ENCODE data around the gene PDE6A.

Gene PDE6A

GRCh38 chr5:149833116-149833827, 111.3 kb downstream of the PDE6A start:
- no peak for DNase-seq

- DNase-seq: no peak
These were observed 112.0 kb downstream of the PDE6A start for GRCh38 chr5:149832636-149833035.

- DNase-seq: no peak
These were observed 113.1 kb downstream of the PDE6A start for GRCh38 chr5:149831492-149831891.

GRCh38 chr5:149830579-149830978, 114.0 kb downstream of the PDE6A start:
- DNase-seq: no peak

- DNase-seq: peak in 1 of 2 experiments; percentile 10
These were observed 114.6 kb downstream of the PDE6A start for GRCh38 chr5:149829954-149830353.

- peak; percentile 62 to 78 for DNase-seq
These were observed 116.2 kb downstream of the PDE6A start for GRCh38 chr5:149828161-149829011.

GRCh38 chr5:149827546-149827945, 117.0 kb downstream of the PDE6A start:
- no peak for DNase-seq

GRCh38 chr5:149827086-149827485, 117.5 kb downstream of the PDE6A start:
- no peak for DNase-seq

- DNase-seq: no peak
These were observed 118.0 kb downstream of the PDE6A start for GRCh38 chr5:149826574-149826973.

- DNase-seq: no peak
These were observed 119.7 kb downstream of the PDE6A start for GRCh38 chr5:149824846-149825245.

- DNase-seq: no peak
These were observed 120.5 kb downstream of the PDE6A start for GRCh38 chr5:149824120-149824519.

GRCh38 chr5:149823375-149823774, 121.2 kb downstream of the PDE6A start:
- no peak for DNase-seq

- no peak for DNase-seq
These were observed 122.3 kb downstream of the PDE6A start for GRCh38 chr5:149822301-149822700.

GRCh38 chr5:149820536-149821510, 123.8 kb downstream of the PDE6A start:
- DNase-seq: no peak

GRCh38 chr5:149820012-149820411, 124.6 kb downstream of the PDE6A start:
- no peak for DNase-seq

- DNase-seq: no peak
These were observed 126.5 kb downstream of the PDE6A start for GRCh38 chr5:149818116-149818515.

GRCh38 chr5:149817539-149818060, 127.0 kb downstream of the PDE6A start:
- DNase-seq: no peak

- DNase-seq: peak in 1 of 2 experiments; percentile 16
These were observed 127.9 kb downstream of the PDE6A start for GRCh38 chr5:149816661-149817060.

- no peak for DNase-seq
These were observed 133.1 kb downstream of the PDE6A start for GRCh38 chr5:149811453-149811852.

- DNase-seq: no peak
These were observed 133.7 kb downstream of the PDE6A start for GRCh38 chr5:149810856-149811255.

- DNase-seq: peak in 1 of 2 experiments; percentile 24
These were observed 134.5 kb downstream of the PDE6A start for GRCh38 chr5:149809931-149810691.

Data from NCI-H524 (cell line).